ENCODE measurements around the gene UBE2J2. TPM values are rescaled to one million over a fixed set of nuclear protein-coding genes. Genes with fewer than 3 reads are reported as not detected.

UBE2J2 gene
- total and polyA plus RNA-seq, 2 donors (not counting 3 experiments of a cell fraction or from before 2014, with no cell fraction given), result 60.7 to 80.7 TPM

GRCh38 chr1:1259540-1259939, 14.1 kb downstream of the UBE2J2 start:
- Histone ChIP-seq H4K20me1 (replicated peaks; ENCODE audit: control insufficient read depth, extremely low read depth, insufficient read depth, low read length) (no peaks in the 10 kb centered on the region), H3K9me3 (replicated peaks; ENCODE audit: control insufficient read depth, insufficient read depth, low read length) (no peaks in the 10 kb centered on the region), H3K27me3 (ENCODE audit: control insufficient read depth in 2 of 2, insufficient read depth in 2 of 2, low read length in 2 of 2) (no peaks in the 10 kb centered on the region), H2AFZ (ENCODE audit: low read depth, low read length) (no peak overlapping the region), H3K36me3 (ENCODE audit: control insufficient read depth in 2 of 2, extremely low read depth in 1 of 2, insufficient read depth in 2 of 2, low read length in 2 of 2) (peaks cover 9 to 33% of the 10 kb centered on the region in 2 experiments), H3K4me2 (ENCODE audit: insufficient read depth, low read length) (no peak overlapping the region), H3K4me1 (ENCODE audit: control insufficient read depth, extremely low read depth, insufficient read depth, low read length) (peaks cover 19% of the 10 kb centered on the region), H3K9ac (replicated peaks; ENCODE audit: extremely low read depth, insufficient read depth, low read length) (no peak overlapping the region), H3K9me1 (replicated peaks; ENCODE audit: control insufficient read depth, extremely low read depth, insufficient read depth, low read length) (no peaks in the 10 kb centered on the region), H3K4me3 (replicated peaks in 1 of 3; ENCODE audit: insufficient read depth in 1 of 3, low read depth in 1 of 3, low read length in 3 of 3) (no peak overlapping the region), H3K79me2 (ENCODE audit: control insufficient read depth, insufficient read depth, low read length) (peaks cover 14% of the 10 kb centered on the region), H3K27ac (ENCODE audit: insufficient read depth, low read depth, low read length) (no peak overlapping the region)
- TF ChIP-seq POLR2A (IDR thresholded peaks at IDR 0.05; ENCODE audit: low read depth, low read length), result no peak
- no peak for TF ChIP-seq FOS (IDR thresholded peaks at IDR 0.05; ENCODE audit: borderline replicate concordance, insufficient read depth, low read length)
- no peak for TF ChIP-seq JUN (IDR thresholded peaks at IDR 0.05; ENCODE audit: borderline replicate concordance, insufficient read depth, insufficient read length, low read depth)
- no peak for TF ChIP-seq GATA2 (IDR thresholded peaks at IDR 0.05; ENCODE audit: insufficient read depth, insufficient read length, low read depth, low read length)
- TF ChIP-seq MYC (IDR thresholded peaks at IDR 0.05; ENCODE audit: low read depth, low read length), result no peak
- TF ChIP-seq, protein P1, sequence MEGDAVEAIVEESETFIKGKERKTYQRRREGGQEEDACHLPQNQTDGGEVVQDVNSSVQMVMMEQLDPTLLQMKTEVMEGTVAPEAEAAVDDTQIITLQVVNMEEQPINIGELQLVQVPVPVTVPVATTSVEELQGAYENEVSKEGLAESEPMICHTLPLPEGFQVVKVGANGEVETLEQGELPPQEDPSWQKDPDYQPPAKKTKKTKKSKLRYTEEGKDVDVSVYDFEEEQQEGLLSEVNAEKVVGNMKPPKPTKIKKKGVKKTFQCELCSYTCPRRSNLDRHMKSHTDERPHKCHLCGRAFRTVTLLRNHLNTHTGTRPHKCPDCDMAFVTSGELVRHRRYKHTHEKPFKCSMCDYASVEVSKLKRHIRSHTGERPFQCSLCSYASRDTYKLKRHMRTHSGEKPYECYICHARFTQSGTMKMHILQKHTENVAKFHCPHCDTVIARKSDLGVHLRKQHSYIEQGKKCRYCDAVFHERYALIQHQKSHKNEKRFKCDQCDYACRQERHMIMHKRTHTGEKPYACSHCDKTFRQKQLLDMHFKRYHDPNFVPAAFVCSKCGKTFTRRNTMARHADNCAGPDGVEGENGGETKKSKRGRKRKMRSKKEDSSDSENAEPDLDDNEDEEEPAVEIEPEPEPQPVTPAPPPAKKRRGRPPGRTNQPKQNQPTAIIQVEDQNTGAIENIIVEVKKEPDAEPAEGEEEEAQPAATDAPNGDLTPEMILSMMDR (IDR thresholded peaks at IDR 0.05; ENCODE audit: extremely low read depth in 1 of 2, insufficient read depth in 1 of 2, low read depth in 1 of 2, low read length in 2 of 2), result no peak
- no peak for TF ChIP-seq MAX (IDR thresholded peaks at IDR 0.05; ENCODE audit: insufficient read depth, insufficient read length)
- TF ChIP-seq POLR2AphosphoS5 (IDR thresholded peaks at IDR 0.05; ENCODE audit: insufficient read depth, low read depth, low read length), result no peak
- TF ChIP-seq EZH2 (IDR thresholded peaks at IDR 0.05; ENCODE audit: borderline replicate concordance, low read depth, low read length, severe bottlenecking), result no peak
- dilution Hi-C loops (cut with MboI; ENCODE audit: extremely low pct_ligation_motif_present, low sequenced_read_pairs) (no loop called here), intact Hi-C loops (cut with micrococcal nuclease) (no loop called here)
- ChIA-PET POLR2A (no interaction called here), CTCF (no interaction called here)
- FAIRE-seq, result no peak
- DNase-seq (ENCODE audit: low read depth, low spot score), result no peak
- BruUV-seq (replicated peaks), result no TSS peak
